Sigmoid colon (tissue), 7 donors: ENCODE measurements around the gene TERB1. TPM values are rescaled to one million over a fixed set of nuclear protein-coding genes. Genes with fewer than 3 reads are reported as not detected.

Source experiments
- DNase-seq: peaks from one replicate; pipeline ENCODE4 v3.0.0-alpha.2; 2019
- H3K27ac ChIP-seq, 4 donors: fragments of 200-600 bp; sonication (generic); one replicate each; pipeline ENCODE4 v1.5.1; 2016 to 2019; ENCODE audit warnings: mild to moderate bottlenecking in 1 of 4
- H3K27me3 ChIP-seq, 3 donors: fragments of 200-600 bp; sonication (generic); one replicate each; pipeline ENCODE4 v1.5.1; 2019; ENCODE audit warnings: mild to moderate bottlenecking in 1 of 3
- H3K36me3 ChIP-seq, 4 donors: fragments of 200-600 bp; sonication (generic); one replicate each; pipeline ENCODE4 v1.5.1; 2016 to 2019
- H3K4me1 ChIP-seq, 4 donors: fragments of 200-600 bp; sonication (generic); one replicate each; pipeline ENCODE4 v1.5.1; 2017 to 2019
- H3K4me3 ChIP-seq, 4 donors: fragments of 200-600 bp; sonication (generic); one replicate each; pipeline ENCODE4 v1.5.1; 2017 to 2019; ENCODE audit warnings: mild to moderate bottlenecking in 2 of 4, moderate library complexity in 1 of 4
- H3K9me3 ChIP-seq, 4 donors: fragments of 200-600 bp in 3 of 4; sonication (generic) in 3 of 4; one replicate each; pipeline versions ENCODE4 v1.5.1 to v1.6.1; 2013 to 2019
- EP300 ChIP-seq, 4 donors: sonication (generic); formaldehyde crosslinking; IDR thresholded peaks; one replicate each; pipeline ENCODE4 v1.6.1; 2017; ENCODE audit warnings: antibody characterized with exemption in 4 of 4
- POLR2A ChIP-seq, 2 donors: fragments of 450-650 bp; IDR thresholded peaks; one replicate each; pipeline ENCODE4 v1.6.1; 2016; ENCODE audit warnings: antibody characterized with exemption in 2 of 2, mild to moderate bottlenecking in 2 of 2, moderate library complexity in 2 of 2
- POLR2AphosphoS5 ChIP-seq, 4 donors: sonication (generic); formaldehyde crosslinking; IDR thresholded peaks; one replicate each; pipeline ENCODE4 v1.6.1; 2017; ENCODE audit warnings: antibody characterized with exemption in 4 of 4
- WGBS, 2 donors: extraction: QIAGEN DNeasy Blood & Tissue Kit; methylation state at CpG; one replicate each; pipeline ENCODE4 v1.1.7; 2013; 5-methylcytosine and 5-hydroxymethylcytosine counted together
- intact Hi-C: fragments of 100-400 bp; cut with DNase I; formaldehyde crosslinking; loops from one replicate; pipeline ENCODE4 v1.15.1; 2023
- polyA plus RNA-seq, 3 donors: library from polyadenylated mRNA; stranded (reverse); fragments of 200-250 nt; gene quantifications; one replicate each; pipeline ENCODE4 v1.2.3, GENCODE V29; 2013
- total RNA-seq, 4 donors: library from RNA; depleted of rRNA; stranded (reverse); fragments of >200 nt; gene quantifications; one replicate each; pipeline ENCODE4 v1.1.0, GENCODE V29; 2016
- TF ChIP-seq, protein P1 (sequence below), 4 experiments: fragments of 450-650 bp in 3 of 4; fragments of 200-600 bp in 1 of 4; IDR thresholded peaks; one replicate each; pipeline ENCODE4 v1.5.1; 2016 to 2019; ENCODE audit warnings: antibody characterized with exemption in 4 of 4, mild to moderate bottlenecking in 3 of 4, moderate library complexity in 2 of 4
- donor health status: healthy with polysubstance abuse.
- donor health status: Bipolar disorder and iron deficiency.
- donor health status: healthy.

Gene TERB1
- total and polyA plus RNA-seq, 7 donors: under 0.01 to 0.03 TPM; not detected in 5

DNA sequence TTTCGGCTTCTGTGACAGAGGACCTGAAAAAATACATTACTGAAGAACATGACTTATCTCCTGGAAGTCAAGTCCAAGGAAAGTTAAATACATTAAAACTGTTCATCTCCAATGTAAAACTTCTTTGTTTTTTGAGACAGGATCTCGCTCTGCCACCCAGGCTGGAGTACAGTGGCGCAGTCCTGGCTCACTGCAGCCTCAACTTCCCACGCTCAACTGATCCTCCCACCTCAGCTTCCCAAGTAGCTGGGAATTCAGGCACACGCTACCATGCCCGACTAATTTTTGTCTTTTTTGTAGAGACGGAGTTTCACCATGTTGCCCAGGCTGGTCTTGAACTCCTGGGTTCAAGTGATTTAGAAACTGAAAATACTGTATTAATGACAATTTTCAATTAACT, 9.7 kb upstream of the TERB1 start:
- intact Hi-C loops: no loop called here
- WGBS, 2 donors: 97% methylated on average over 7 of the region's 7 CpGs
- Histone ChIP-seq H3K9me3 (no peaks in the 10 kb centered on the region), H3K27me3 (no peaks in the 10 kb centered on the region), H3K27ac (no peak overlapping the region), H3K4me3 (no peak overlapping the region), H3K36me3 (peaks cover 22 to 100% (median 43%) of the 10 kb centered on the region in 4 donors), H3K4me1 (no peaks in the 10 kb centered on the region)
- no peak for DNase-seq
- TF ChIP-seq, protein P1, sequence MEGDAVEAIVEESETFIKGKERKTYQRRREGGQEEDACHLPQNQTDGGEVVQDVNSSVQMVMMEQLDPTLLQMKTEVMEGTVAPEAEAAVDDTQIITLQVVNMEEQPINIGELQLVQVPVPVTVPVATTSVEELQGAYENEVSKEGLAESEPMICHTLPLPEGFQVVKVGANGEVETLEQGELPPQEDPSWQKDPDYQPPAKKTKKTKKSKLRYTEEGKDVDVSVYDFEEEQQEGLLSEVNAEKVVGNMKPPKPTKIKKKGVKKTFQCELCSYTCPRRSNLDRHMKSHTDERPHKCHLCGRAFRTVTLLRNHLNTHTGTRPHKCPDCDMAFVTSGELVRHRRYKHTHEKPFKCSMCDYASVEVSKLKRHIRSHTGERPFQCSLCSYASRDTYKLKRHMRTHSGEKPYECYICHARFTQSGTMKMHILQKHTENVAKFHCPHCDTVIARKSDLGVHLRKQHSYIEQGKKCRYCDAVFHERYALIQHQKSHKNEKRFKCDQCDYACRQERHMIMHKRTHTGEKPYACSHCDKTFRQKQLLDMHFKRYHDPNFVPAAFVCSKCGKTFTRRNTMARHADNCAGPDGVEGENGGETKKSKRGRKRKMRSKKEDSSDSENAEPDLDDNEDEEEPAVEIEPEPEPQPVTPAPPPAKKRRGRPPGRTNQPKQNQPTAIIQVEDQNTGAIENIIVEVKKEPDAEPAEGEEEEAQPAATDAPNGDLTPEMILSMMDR (IDR thresholded peaks at IDR 0.05): no peak
- TF ChIP-seq EP300 (IDR thresholded peaks at IDR 0.05) (no peak), POLR2A (IDR thresholded peaks at IDR 0.05) (no peak), POLR2AphosphoS5 (IDR thresholded peaks at IDR 0.05) (no peak)

DNA sequence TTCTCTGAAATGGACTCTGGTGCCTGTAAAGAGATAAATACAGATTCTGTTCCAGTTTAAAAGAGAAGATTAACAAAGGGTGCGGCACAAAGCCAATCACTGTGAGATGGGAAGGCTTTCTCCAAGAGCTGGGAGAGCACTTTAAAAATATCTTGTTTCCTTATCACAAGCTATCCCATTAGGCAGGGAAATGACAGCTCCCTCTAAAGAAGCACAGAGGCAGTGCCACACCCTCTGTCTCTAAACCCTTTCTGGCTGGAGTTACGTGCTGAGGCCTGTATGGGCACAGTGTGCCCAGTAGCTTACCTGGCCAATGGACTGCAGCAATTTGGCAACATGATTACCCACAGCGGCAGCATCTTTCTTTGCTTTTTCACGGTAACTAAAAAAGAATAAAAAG, 9.0 kb upstream of the TERB1 start:
- Histone ChIP-seq H3K9me3 (no peaks in the 10 kb centered on the region), H3K27me3 (no peaks in the 10 kb centered on the region), H3K4me3 (no peak overlapping the region), H3K27ac (no peak overlapping the region), H3K4me1 (no peaks in the 10 kb centered on the region), H3K36me3 (peaks cover 22 to 100% (median 41%) of the 10 kb centered on the region in 4 donors)
- TF ChIP-seq POLR2AphosphoS5 (IDR thresholded peaks at IDR 0.05) (no peak), POLR2A (IDR thresholded peaks at IDR 0.05) (no peak), EP300 (IDR thresholded peaks at IDR 0.05) (no peak)
- TF ChIP-seq, protein P1 (IDR thresholded peaks at IDR 0.05): no peak
- WGBS, 2 donors: 85 to 95% methylated on average over 4 of the region's 4 CpGs
- no peak for DNase-seq
- intact Hi-C loops: no loop called here

DNA sequence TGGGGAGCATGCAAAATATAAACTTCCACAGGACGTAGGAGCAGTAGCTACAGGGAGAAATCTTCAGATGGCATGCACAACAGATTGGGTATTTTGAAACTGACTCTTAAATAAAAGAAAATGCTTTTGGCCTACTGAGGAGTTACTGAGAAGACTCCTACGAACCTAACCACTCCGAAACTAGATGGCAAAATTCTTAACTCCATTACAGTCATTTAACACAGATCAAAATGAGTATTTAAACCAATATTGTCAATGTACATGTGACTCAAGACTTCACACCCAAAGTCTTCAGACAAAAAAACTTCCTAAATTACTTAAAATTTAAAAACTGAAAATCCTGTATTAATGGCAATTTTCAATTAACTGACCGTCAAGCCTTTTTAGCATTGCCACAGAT, 8.4 kb upstream of the TERB1 start:
- Histone ChIP-seq H3K27ac (no peak overlapping the region), H3K27me3 (no peaks in the 10 kb centered on the region), H3K4me1 (no peaks in the 10 kb centered on the region), H3K36me3 (peaks cover 28 to 100% (median 42%) of the 10 kb centered on the region in 4 donors), H3K4me3 (no peak overlapping the region), H3K9me3 (no peaks in the 10 kb centered on the region)
- WGBS, 2 donors: 92 to 95% methylated on average over 4 of the region's 4 CpGs
- no peak for DNase-seq
- intact Hi-C loops: no loop called here
- no peak for TF ChIP-seq POLR2A (IDR thresholded peaks at IDR 0.05)
- TF ChIP-seq, protein P1 (IDR thresholded peaks at IDR 0.05): no peak
- TF ChIP-seq POLR2AphosphoS5 (IDR thresholded peaks at IDR 0.05): no peak
- no peak for TF ChIP-seq EP300 (IDR thresholded peaks at IDR 0.05)

DNA sequence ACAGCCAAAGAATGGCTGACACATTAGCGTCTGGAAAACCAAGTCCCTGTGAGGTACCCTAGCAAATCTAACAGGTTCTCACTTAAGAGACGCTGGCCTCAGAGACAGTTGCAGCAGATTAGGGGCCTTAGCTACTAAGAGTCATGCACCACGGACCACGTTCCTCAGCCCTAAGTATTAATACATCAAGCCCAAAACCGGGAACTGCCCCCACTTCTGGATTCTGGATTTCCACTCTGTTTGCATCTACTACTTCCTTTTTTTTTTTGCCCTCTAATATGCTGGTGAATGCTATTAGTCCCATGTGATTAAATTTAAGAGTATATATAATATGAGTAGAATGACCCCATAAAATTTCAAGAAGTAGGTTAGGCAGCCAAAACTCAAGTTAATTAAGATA, 775 bp upstream of the TERB1 start:
- TF ChIP-seq POLR2A (IDR thresholded peaks at IDR 0.05) (no peak), POLR2AphosphoS5 (IDR thresholded peaks at IDR 0.05) (no peak), EP300 (IDR thresholded peaks at IDR 0.05) (no peak)
- TF ChIP-seq, protein P1 (IDR thresholded peaks at IDR 0.05): no peak
- H3K27ac ChIP-seq: no peak overlapping the region
- DNase-seq: no peak
- no peaks in the 10 kb centered on the region for H3K9me3 ChIP-seq
- intact Hi-C loops: no loop called here
- H3K4me1 ChIP-seq: no peaks in the 10 kb centered on the region
- H3K27me3 ChIP-seq: no peaks in the 10 kb centered on the region
- no peak overlapping the region for H3K4me3 ChIP-seq
- WGBS, 2 donors: 90 to 93% methylated on average over 5 of the region's 5 CpGs
- peaks cover 16 to 62% (median 25%) of the 10 kb centered on the region in 4 donors for H3K36me3 ChIP-seq

DNA sequence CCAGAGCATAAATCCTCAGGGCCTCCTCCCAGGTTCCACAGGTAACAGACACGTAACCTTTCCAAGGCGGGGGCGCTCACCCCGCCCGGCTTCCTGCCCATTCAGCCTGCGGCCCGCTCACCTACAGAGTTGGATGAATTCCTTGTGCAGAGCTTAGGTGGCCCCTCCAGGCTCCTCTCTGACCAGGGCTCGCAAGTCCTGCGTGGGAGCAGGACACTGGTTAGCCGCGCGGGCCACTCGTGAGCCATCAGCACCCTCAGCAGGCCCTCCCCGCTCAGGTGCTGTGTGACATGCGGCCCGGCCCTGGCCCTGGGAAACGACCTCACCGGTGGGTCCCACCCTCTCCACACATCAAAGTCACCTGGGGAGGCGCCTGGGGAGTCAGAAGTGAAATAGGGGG, 528 bp downstream of the TERB1 start:
- WGBS, 2 donors: 94 to 95% methylated on average over 19 of the region's 19 CpGs
- no peaks in the 10 kb centered on the region for H3K9me3 ChIP-seq
- no peak overlapping the region for H3K4me3 ChIP-seq
- TF ChIP-seq POLR2AphosphoS5 (IDR thresholded peaks at IDR 0.05) (no peak), EP300 (IDR thresholded peaks at IDR 0.05) (no peak), POLR2A (IDR thresholded peaks at IDR 0.05) (no peak)
- TF ChIP-seq, protein P1 (IDR thresholded peaks at IDR 0.05): no peak
- no peaks in the 10 kb centered on the region for H3K27me3 ChIP-seq
- DNase-seq: no peak
- H3K4me1 ChIP-seq: no peaks in the 10 kb centered on the region
- no peak overlapping the region for H3K27ac ChIP-seq
- peaks cover 16 to 49% (median 22%) of the 10 kb centered on the region in 4 donors for H3K36me3 ChIP-seq
- intact Hi-C loops: no loop called here
